ENCODE measurements around the gene SPON1. TPM values are rescaled to one million over a fixed set of nuclear protein-coding genes. Genes with fewer than 3 reads are reported as not detected.

Gene SPON1
- total RNA-seq, 1 donor from 2014 or later = 13.2 TPM

DNA sequence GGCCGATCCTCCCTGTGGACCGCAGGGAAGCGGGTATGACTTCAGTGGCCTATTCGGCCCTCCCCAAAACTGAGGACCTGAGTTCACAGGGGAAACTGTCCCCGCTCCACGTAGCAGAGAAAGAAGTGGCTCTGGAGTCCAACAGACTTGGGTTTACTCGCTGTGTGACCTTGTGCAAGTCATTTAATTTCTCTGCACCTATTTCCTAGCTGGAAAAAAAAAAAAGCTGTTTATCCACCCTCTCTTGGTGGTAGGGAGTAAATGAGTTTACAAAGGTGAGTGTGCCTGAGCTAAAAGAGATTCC is 2.2 kb downstream of the SPON1 start:
- DNase-seq (ENCODE audit: low read depth, low spot score) = no peak
- no peaks in the 10 kb centered on the region for H3K36me3 Mint-ChIP-seq (ENCODE audit: low read depth)
- H3K9me3 Mint-ChIP-seq = no peaks in the 10 kb centered on the region
- H3K27me3 Mint-ChIP-seq (ENCODE audit: low read depth) = peaks cover 84% of the 10 kb centered on the region
- TF ChIP-seq, protein P1, sequence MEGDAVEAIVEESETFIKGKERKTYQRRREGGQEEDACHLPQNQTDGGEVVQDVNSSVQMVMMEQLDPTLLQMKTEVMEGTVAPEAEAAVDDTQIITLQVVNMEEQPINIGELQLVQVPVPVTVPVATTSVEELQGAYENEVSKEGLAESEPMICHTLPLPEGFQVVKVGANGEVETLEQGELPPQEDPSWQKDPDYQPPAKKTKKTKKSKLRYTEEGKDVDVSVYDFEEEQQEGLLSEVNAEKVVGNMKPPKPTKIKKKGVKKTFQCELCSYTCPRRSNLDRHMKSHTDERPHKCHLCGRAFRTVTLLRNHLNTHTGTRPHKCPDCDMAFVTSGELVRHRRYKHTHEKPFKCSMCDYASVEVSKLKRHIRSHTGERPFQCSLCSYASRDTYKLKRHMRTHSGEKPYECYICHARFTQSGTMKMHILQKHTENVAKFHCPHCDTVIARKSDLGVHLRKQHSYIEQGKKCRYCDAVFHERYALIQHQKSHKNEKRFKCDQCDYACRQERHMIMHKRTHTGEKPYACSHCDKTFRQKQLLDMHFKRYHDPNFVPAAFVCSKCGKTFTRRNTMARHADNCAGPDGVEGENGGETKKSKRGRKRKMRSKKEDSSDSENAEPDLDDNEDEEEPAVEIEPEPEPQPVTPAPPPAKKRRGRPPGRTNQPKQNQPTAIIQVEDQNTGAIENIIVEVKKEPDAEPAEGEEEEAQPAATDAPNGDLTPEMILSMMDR (conservative IDR thresholded peaks at IDR 0.05) = no peak
- no peak overlapping the region for H3K27ac Mint-ChIP-seq (ENCODE audit: unreplicated experiment)
- H3K4me1 Mint-ChIP-seq = peaks cover 28% of the 10 kb centered on the region
- H3K4me3 Mint-ChIP-seq = peak overlapping the region; percentile 76

DNA sequence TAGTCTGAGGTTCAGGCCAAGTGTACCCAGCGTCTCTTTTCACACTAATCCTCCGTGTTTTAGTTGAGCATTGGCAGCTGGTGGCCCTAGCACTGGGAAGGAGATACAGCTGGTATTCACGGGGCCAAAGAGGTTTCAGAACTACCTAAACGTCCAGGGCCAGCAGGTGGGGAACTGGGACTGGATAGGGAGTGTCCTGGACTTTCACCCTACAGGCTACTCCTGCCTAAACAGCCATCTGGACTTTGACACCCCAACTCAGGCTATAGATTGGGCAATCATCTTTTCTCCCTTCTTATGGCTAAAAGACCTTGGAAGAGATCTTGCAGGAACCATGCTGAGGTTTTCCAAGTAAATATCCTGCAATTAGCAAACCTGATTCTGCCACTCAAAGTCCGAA is 2.8 kb downstream of the SPON1 start:
- Mint-ChIP-seq H3K4me3 (peak overlapping the region; percentile 76), H3K36me3 (ENCODE audit: low read depth) (no peaks in the 10 kb centered on the region), H3K27me3 (ENCODE audit: low read depth) (peaks cover 78% of the 10 kb centered on the region), H3K9me3 (no peaks in the 10 kb centered on the region), H3K4me1 (peaks cover 28% of the 10 kb centered on the region), H3K27ac (ENCODE audit: unreplicated experiment) (no peak overlapping the region)
- TF ChIP-seq, protein P1 (conservative IDR thresholded peaks at IDR 0.05) = no peak
- no peak for DNase-seq (ENCODE audit: low read depth, low spot score)

DNA sequence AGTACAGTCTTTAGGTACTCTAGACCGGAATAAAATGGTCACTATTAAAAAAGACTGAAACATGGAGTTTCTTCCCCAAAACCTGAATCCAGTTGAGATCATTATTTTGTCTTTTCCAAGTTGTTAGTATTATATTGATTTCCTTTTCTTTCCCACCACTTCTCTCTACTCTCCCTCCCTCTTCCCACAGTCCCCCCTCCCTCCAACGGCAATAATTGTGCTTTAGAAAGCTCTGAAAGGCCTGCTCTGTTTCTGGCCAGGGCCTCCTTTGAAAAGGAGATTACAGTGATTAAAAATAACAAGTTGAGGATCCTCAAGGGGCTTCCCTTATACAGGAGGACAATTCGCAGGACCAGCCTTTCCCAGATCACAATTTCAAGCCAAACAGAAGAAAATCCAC is 3.5 kb downstream of the SPON1 start:
- H3K36me3 Mint-ChIP-seq (ENCODE audit: low read depth) = no peaks in the 10 kb centered on the region
- peaks cover 77% of the 10 kb centered on the region for H3K27me3 Mint-ChIP-seq (ENCODE audit: low read depth)
- H3K9me3 Mint-ChIP-seq = no peaks in the 10 kb centered on the region
- H3K4me1 Mint-ChIP-seq = peaks cover 28% of the 10 kb centered on the region
- TF ChIP-seq, protein P1 (conservative IDR thresholded peaks at IDR 0.05) = no peak
- no peak overlapping the region for H3K27ac Mint-ChIP-seq (ENCODE audit: unreplicated experiment)
- DNase-seq (ENCODE audit: low read depth, low spot score) = no peak
- H3K4me3 Mint-ChIP-seq = peak overlapping the region; percentile 76

DNA sequence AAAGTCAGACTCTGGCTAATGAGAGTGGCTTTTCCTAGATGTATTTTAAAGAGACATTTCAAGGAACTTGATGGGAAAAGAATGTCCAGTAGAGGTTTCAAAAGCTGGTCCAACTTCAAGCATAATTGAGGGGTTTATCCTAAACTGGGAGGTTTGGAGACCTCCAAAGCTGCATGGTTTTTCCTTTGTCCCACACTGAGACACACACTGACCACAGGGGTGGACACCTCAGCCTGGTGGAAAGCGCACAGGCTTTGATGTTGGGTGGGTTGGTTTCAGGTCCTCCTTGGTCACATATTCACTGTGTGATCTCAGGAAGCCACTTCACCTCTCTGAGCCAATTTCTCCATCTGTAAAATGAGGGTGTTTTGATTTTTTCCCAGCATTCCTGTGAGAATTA is 4.0 kb downstream of the SPON1 start:
- DNase-seq (ENCODE audit: low read depth, low spot score) = no peak
- H3K4me3 Mint-ChIP-seq = peak overlapping the region; percentile 76
- peaks cover 74% of the 10 kb centered on the region for H3K27me3 Mint-ChIP-seq (ENCODE audit: low read depth)
- H3K4me1 Mint-ChIP-seq = peaks cover 28% of the 10 kb centered on the region
- H3K36me3 Mint-ChIP-seq (ENCODE audit: low read depth) = no peaks in the 10 kb centered on the region
- TF ChIP-seq, protein P1 (conservative IDR thresholded peaks at IDR 0.05) = no peak
- no peaks in the 10 kb centered on the region for H3K9me3 Mint-ChIP-seq
- no peak overlapping the region for H3K27ac Mint-ChIP-seq (ENCODE audit: unreplicated experiment)

DNA sequence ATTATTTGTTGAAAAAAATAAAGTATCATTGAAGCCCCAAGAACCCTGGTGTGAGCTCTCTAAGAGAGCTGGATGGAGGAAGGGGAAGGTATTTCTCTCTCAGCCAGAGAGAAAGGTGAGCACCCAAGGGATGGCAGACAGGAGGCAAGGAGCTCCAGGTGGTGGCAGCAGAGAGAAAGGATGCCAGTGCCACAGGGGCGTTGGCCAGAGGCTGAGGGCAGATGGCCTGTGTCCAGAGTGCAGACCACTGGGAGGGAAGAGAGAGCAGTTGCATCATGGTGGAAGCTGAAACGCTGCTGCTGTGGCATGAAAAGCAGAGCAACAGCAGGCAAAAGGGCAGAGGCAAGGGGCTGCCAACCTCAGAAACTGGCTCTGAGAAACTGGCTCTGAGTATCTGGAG is 8.5 kb downstream of the SPON1 start:
- DNase-seq (ENCODE audit: low read depth, low spot score) = no peak
- Mint-ChIP-seq H3K4me3 (no peak overlapping the region), H3K4me1 (peaks cover 10% of the 10 kb centered on the region), H3K27ac (ENCODE audit: unreplicated experiment) (no peak overlapping the region), H3K27me3 (ENCODE audit: low read depth) (peaks cover 37% of the 10 kb centered on the region), H3K36me3 (ENCODE audit: low read depth) (no peaks in the 10 kb centered on the region), H3K9me3 (no peaks in the 10 kb centered on the region)
- TF ChIP-seq, protein P1 (conservative IDR thresholded peaks at IDR 0.05) = no peak

All from neural crest cell (in vitro differentiated cells).